Neural cell (in vitro differentiated cells): ENCODE data around the gene SLC16A9.

ENCODE experiments used
- CTCF ChIP-seq: fragments of 450-650 bp; IDR thresholded peaks from 2 replicates; pipeline ENCODE4 v1.5.1; 2014; ENCODE audit warnings: antibody characterized with exemption, mild to moderate bottlenecking, moderate library complexity; ENCODE audit not compliant: poor library complexity, severe bottlenecking
- EZH2 ChIP-seq: fragments of 200-600, 300-800 bp; shearing (Covaris generic), sonication (generic); IDR thresholded peaks from 2 replicates; pipeline ENCODE4 v1.6.1; 2014; ENCODE audit warnings: antibody characterized with exemption, low read length, borderline replicate concordance, mild to moderate bottlenecking; ENCODE audit not compliant: insufficient read depth, poor library complexity, severe bottlenecking
- POLR2AphosphoS5 ChIP-seq: IDR thresholded peaks from 2 replicates; pipeline ENCODE4 v1.6.1; 2012
- RAD21 ChIP-seq: fragments of 450-650 bp; conservative IDR thresholded peaks from 2 replicates; pipeline ENCODE4 v1.6.1; 2014; ENCODE audit warnings: antibody characterized with exemption, mild to moderate bottlenecking, moderate library complexity
- REST ChIP-seq: IDR thresholded peaks from 2 replicates; pipeline ENCODE4 v1.6.1; 2012; ENCODE audit warnings: borderline replicate concordance
- SMC3 ChIP-seq: fragments of 450-650 bp; conservative IDR thresholded peaks from 2 replicates; pipeline ENCODE4 v1.6.1; 2014; ENCODE audit warnings: antibody characterized with exemption, mild to moderate bottlenecking, moderate library complexity; ENCODE audit not compliant: poor library complexity

- TF ChIP-seq CTCF (no peak), POLR2AphosphoS5 (no peak), REST (no peak), SMC3 (no peak), RAD21 (no peak), EZH2 (no peak)
Measured at GRCh38 chr10:59695637-59696036, 14.0 kb downstream of the SLC16A9 start.
